Uterus (tissue), 4 donors: ENCODE data around the gene DNAI1. TPM values are rescaled to one million over a fixed set of nuclear protein-coding genes. Genes with fewer than 3 reads are reported as not detected.

ENCODE experiments used
- DNase-seq, 2 donors: peaks; one replicate each; pipeline ENCODE4 v3.0.0-alpha.2; 2019 to 2020
- H3K27ac ChIP-seq, 2 donors: fragments of 200-600 bp; sonication (generic); 1 replicate in 1 of 2; 2 replicates in 1 of 2; pipeline ENCODE4 v1.5.1; 2016 to 2018
- H3K27me3 ChIP-seq, 2 donors: fragments of 200-600 bp; sonication (generic); one replicate each; pipeline ENCODE4 v1.5.1; 2018 to 2019; ENCODE audit warnings: control low read depth in 1 of 2
- H3K36me3 ChIP-seq, 2 donors: fragments of 200-600 bp; sonication (generic); one replicate each; pipeline ENCODE4 v1.5.1; 2019; ENCODE audit warnings: control low read depth in 1 of 2
- H3K4me1 ChIP-seq, 2 donors: fragments of 200-600 bp; sonication (generic); one replicate each; pipeline ENCODE4 v1.5.1; 2018 to 2019; ENCODE audit warnings: control low read depth in 1 of 2
- H3K4me3 ChIP-seq, 2 donors: fragments of 200-600 bp; sonication (generic); 1 replicate in 1 of 2; 2 replicates in 1 of 2; pipeline ENCODE4 v1.5.1; 2018 to 2019; ENCODE audit warnings: mild to moderate bottlenecking in 1 of 2
- H3K9me3 ChIP-seq, 2 donors: fragments of 200-600 bp; sonication (generic); one replicate each; pipeline ENCODE4 v1.5.1; 2019; ENCODE audit warnings: control low read depth in 1 of 2
- POLR2A ChIP-seq, 2 donors: fragments of 450-650 bp; IDR thresholded peaks; one replicate each; pipeline ENCODE4 v1.6.1; 2016; ENCODE audit warnings: antibody characterized with exemption in 2 of 2, mild to moderate bottlenecking in 1 of 2, moderate library complexity in 1 of 2
- intact Hi-C: fragments of 100-400 bp; cut with DNase I; formaldehyde crosslinking; loops from one replicate; pipeline ENCODE4 v1.15.1; 2023; ENCODE audit warnings: low total_unique reads
- total RNA-seq, 4 donors: library from RNA; depleted of rRNA in 3 of 4; stranded (reverse); fragments of >200 nt in 3 of 4; gene quantifications; one replicate each; pipeline versions ENCODE4 v1.1.0 to v1.2.4, GENCODE V29; 2014 to 2023
- TF ChIP-seq, protein P1 (sequence below), 4 experiments: fragments of 200-600 bp in 2 of 4; fragments of 450-650 bp in 2 of 4; sonication (generic) in 2 of 4; IDR thresholded peaks; one replicate each; pipeline ENCODE4 v1.5.1; 2016 to 2019; ENCODE audit warnings: antibody characterized with exemption in 4 of 4, mild to moderate bottlenecking in 2 of 4, moderate library complexity in 1 of 4
- donor health status: DM: yes; HTN: yes; CAD: no.

The DNAI1 gene
- total RNA-seq, 4 donors from 2014 or later: 0.95 to 3.8 TPM; not detected in 2

DNA sequence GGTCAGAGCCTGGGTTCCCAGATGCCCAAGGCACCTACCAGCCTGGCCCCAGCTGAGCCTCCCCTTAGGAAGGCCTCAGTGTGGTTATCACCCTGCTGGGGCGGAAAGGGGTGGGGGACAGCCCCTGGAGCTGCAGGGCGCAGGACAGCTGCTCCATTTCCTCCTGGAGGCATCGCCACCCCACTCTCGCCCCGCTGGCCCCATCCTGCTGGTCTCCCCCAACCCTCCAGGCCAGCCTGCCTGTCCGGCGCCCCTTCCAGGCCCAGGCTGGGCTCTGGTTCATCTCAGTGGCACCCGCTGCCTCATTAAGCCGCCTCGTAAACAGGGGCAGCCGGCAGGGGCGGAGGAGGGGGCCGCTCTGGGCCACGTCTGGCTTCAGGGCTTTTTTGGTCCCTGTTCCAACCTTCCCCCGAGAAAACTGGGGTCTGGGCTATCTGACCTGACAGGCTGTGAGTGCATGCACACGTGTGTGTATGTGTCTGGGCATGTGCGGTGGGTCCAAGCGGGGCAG, 95.0 kb downstream of the DNAI1 start:
- no peak overlapping the region for H3K4me3 ChIP-seq
- DNase-seq: no peak
- intact Hi-C loops: no loop called here
- no peaks in the 10 kb centered on the region for H3K4me1 ChIP-seq
- H3K36me3 ChIP-seq: no peaks in the 10 kb centered on the region
- no peak overlapping the region for H3K27ac ChIP-seq
- H3K9me3 ChIP-seq: no peaks in the 10 kb centered on the region
- no peaks in the 10 kb centered on the region for H3K27me3 ChIP-seq
- TF ChIP-seq, protein P1, sequence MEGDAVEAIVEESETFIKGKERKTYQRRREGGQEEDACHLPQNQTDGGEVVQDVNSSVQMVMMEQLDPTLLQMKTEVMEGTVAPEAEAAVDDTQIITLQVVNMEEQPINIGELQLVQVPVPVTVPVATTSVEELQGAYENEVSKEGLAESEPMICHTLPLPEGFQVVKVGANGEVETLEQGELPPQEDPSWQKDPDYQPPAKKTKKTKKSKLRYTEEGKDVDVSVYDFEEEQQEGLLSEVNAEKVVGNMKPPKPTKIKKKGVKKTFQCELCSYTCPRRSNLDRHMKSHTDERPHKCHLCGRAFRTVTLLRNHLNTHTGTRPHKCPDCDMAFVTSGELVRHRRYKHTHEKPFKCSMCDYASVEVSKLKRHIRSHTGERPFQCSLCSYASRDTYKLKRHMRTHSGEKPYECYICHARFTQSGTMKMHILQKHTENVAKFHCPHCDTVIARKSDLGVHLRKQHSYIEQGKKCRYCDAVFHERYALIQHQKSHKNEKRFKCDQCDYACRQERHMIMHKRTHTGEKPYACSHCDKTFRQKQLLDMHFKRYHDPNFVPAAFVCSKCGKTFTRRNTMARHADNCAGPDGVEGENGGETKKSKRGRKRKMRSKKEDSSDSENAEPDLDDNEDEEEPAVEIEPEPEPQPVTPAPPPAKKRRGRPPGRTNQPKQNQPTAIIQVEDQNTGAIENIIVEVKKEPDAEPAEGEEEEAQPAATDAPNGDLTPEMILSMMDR (IDR thresholded peaks at IDR 0.05): no peak
- no peak for TF ChIP-seq POLR2A (IDR thresholded peaks at IDR 0.05)

DNA sequence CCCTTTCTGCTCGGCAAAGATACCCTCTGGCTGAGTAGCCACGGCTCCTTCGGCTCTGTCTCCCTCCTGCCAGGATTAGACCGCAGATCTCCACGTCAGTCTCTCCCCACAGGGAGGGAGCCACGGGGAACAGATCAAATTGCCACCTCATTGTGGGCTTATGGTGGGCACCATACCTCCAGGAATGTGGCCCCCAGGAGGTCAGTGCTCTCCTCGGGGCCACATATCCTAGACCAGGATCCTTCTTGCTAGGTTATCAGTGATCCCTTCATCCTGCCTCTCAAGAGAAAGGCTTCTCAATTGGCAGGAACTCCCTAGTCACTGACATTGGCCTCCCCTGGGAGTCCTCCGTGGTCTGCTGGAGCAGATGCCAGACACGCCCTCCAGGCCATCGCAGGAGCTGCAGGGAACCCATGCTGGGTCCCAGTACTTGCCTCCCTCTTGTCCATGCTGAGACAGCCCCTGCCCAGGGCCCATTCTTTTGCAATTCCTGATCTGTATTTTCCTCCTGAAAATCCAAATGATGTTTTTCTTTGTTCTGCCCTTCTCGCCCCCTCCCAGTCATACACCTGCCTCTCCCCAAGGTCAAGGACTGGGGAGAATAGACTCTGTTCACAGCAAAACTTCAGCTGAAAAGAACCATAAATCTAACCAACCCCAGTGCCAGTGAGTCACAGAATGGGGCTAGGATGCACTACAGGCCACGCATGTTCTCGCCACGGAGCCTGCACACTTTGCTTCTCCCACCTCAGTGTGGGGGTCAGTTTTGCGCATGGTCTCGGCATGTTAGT, 95.8 kb downstream of the DNAI1 start:
- Histone ChIP-seq H3K36me3 (no peaks in the 10 kb centered on the region), H3K27me3 (no peaks in the 10 kb centered on the region), H3K4me1 (peaks cover 0 to under 1% of the 10 kb centered on the region in 2 donors), H3K4me3 (no peak overlapping the region), H3K9me3 (no peaks in the 10 kb centered on the region), H3K27ac (no peak overlapping the region)
- intact Hi-C loops: no loop called here
- DNase-seq: no peak
- TF ChIP-seq, protein P1 (IDR thresholded peaks at IDR 0.05): no peak
- TF ChIP-seq POLR2A (IDR thresholded peaks at IDR 0.05): no peak

DNA sequence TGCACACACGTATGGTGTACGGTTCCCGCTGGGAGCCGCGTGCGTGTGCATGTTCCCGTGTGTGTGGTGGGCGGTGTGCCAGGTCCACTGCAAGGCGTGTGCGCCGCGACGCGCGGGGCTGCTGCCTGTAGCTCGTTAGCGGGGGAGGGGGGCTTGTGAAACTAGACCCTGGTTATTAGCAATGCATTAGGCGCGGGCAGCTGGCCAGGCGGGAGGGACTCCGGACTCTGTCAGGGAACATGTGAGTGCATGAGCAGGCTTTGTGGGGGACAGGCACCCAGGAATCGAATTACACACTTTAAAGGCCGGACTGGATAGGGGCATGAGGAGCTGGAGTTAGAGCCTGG, 96.4 kb downstream of the DNAI1 start:
- H3K4me1 ChIP-seq: peaks cover 0 to 6% of the 10 kb centered on the region in 2 donors
- no peaks in the 10 kb centered on the region for H3K36me3 ChIP-seq
- TF ChIP-seq POLR2A (IDR thresholded peaks at IDR 0.05): no peak
- TF ChIP-seq, protein P1 (IDR thresholded peaks at IDR 0.05): no peak
- no peaks in the 10 kb centered on the region for H3K27me3 ChIP-seq
- intact Hi-C loops: no loop called here
- no peak overlapping the region for H3K4me3 ChIP-seq
- no peaks in the 10 kb centered on the region for H3K9me3 ChIP-seq
- DNase-seq: no peak
- no peak overlapping the region for H3K27ac ChIP-seq

DNA sequence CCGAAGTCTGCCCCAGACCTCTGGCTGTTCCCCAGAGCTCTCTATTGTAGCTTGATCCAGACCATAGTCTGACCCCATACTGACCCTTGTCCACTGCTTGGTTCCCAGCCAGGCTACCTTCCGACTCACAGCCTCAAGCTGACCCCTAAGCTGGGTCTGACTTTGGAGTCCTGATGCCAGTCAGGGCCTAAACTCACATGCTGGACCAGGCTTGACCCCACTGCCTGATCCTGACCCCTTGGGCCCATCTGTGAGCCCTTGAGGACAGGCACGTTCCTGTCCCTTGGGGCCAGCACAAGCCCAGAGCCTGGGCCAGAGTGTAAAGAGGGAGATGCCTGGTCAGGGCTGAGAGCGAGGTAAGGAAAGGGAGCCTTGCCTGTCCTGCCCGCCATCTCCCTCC, 96.9 kb downstream of the DNAI1 start:
- no peaks in the 10 kb centered on the region for H3K9me3 ChIP-seq
- H3K27ac ChIP-seq: no peak overlapping the region
- no peak for TF ChIP-seq POLR2A (IDR thresholded peaks at IDR 0.05)
- TF ChIP-seq, protein P1 (IDR thresholded peaks at IDR 0.05): no peak
- H3K27me3 ChIP-seq: no peaks in the 10 kb centered on the region
- no peak overlapping the region for H3K4me3 ChIP-seq
- intact Hi-C loops: no loop called here
- no peak for DNase-seq
- peaks cover 0 to 10% of the 10 kb centered on the region in 2 donors for H3K4me1 ChIP-seq
- H3K36me3 ChIP-seq: no peaks in the 10 kb centered on the region

DNA sequence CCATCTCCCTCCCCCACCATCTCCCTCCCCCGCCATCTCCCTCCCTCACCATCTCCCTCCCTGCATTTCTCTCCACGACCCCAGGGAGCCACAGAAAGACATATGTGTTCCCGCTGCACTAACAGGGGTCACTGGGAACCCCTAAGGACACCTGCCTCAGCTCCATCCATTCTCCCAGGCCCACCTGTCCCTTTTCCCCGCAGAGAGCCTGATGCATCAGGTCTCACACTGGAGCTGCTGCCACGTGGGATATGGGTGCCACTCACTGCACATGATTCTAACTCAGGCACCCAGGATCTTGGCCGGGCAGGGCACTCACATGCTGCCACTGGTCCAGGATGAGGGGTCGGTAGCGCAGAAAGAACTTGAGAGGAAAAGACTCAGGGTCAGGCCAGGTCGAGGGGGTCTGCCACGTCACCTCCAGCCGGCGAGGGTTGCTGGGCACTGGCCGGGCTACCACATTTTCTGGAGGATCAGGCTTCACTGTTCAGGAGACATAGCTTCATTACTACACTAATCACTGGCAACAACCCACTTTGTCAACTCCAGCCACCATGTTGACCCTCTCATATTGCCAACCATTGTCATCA, 97.4 kb downstream of the DNAI1 start:
- no peak for DNase-seq
- intact Hi-C loops: no loop called here
- no peak overlapping the region for H3K4me3 ChIP-seq

More for the DNA sequence above, 97.4 kb downstream of the DNAI1 start:
- TF ChIP-seq, protein P1 (IDR thresholded peaks at IDR 0.05): no peak
- TF ChIP-seq POLR2A (IDR thresholded peaks at IDR 0.05): no peak
- no peaks in the 10 kb centered on the region for H3K36me3 ChIP-seq
- no peak overlapping the region for H3K27ac ChIP-seq
- H3K27me3 ChIP-seq: no peaks in the 10 kb centered on the region
- H3K4me1 ChIP-seq: peaks cover 0 to 13% of the 10 kb centered on the region in 2 donors
- no peaks in the 10 kb centered on the region for H3K9me3 ChIP-seq
